Urothelium cell line (cell line): ENCODE measurements around the gene CCP110.
"Not testable (repeated sequence)": the region's sequence is repeated elsewhere in the genome, so short reads cannot be mapped to it uniquely, and the experiment has no call there.

Source experiments
- DNase-seq: peaks from one replicate; pipeline ENCODE4 v3.0.0; 2011; ENCODE audit warnings: low spot score, mixed read lengths
- FAIRE-seq: peaks from 2 replicates; lab custom pipeline; 2011; peaks lifted over from hg19 to GRCh38; lab: Jason Lieb, UNC

Gene CCP110

DNA sequence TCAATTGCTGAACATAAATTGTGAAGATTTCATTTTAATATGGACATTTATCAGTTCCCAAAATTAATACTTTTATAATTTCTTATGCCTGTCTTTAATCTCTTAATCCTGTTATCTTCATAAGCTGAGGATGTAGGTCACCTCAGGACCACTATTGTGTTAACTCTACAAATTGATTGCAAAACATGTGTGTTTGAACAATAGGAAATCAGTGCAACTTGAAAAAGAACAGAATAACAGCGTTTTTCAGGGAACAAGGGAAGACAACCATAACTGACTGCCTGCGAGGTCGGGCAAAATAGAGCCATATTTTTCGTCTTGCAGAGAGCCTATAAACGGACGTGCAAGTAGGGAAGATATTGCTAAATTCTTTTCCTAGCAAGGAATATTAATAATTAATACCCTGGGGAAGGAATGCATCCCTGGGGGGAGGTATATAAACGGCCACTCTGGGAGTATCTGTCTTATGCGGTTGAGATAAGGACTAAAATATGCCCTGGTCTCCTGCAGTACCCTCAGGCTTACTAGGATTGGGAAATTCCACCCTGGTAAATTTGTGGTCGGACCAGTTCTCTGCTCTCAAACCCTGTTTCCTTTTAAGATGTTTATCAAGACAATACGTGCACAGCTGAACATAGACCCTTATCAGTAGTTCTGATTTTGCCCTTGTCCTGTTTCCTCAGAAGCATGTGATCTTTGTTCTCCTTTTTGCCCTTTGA, 19.7 kb downstream of the CCP110 start:
- DNase-seq = not testable (repeated sequence)

DNA sequence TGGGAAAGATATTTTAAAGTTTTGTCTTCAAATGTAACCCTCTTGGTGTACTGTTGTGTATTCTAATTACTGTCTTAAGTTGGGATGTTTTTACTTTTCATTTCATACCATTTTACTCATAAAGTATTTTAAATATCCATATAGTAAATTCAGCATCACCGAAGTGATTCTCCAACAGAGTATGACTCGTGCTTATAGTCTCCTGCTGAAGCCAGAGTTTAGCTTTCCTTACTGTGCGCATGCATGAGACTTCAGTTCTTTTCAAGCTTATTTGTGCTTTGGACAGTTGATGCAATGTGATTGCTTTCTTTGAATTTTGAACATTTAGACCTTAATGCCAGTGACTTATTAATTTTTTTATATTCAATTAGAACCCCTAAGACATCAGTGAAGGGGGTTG, 24.4 kb downstream of the CCP110 start:
- FAIRE-seq (no peak), DNase-seq (no peak)

More for the DNA sequence above, 19.7 kb downstream of the CCP110 start:
- FAIRE-seq = not testable (repeated sequence)

DNA sequence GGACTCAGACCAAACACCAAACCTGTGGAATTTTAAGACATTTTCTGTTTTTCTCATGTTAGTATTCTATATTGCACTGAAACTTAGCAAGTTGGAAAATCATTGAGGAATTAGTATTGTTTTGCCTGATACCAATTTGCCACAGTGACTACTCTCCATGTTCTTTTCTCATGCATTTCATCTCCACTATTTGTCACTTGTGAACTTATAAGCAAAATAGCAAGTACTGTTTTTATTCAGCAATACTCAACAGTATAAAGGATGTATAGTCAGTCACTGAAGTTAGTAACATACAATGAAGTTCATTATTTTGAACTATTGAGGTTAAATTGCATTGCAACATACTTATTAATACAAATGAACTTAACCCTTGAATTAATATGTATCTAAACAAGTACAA, 25.9 kb downstream of the CCP110 start:
- DNase-seq (no peak), FAIRE-seq (no peak)

DNA sequence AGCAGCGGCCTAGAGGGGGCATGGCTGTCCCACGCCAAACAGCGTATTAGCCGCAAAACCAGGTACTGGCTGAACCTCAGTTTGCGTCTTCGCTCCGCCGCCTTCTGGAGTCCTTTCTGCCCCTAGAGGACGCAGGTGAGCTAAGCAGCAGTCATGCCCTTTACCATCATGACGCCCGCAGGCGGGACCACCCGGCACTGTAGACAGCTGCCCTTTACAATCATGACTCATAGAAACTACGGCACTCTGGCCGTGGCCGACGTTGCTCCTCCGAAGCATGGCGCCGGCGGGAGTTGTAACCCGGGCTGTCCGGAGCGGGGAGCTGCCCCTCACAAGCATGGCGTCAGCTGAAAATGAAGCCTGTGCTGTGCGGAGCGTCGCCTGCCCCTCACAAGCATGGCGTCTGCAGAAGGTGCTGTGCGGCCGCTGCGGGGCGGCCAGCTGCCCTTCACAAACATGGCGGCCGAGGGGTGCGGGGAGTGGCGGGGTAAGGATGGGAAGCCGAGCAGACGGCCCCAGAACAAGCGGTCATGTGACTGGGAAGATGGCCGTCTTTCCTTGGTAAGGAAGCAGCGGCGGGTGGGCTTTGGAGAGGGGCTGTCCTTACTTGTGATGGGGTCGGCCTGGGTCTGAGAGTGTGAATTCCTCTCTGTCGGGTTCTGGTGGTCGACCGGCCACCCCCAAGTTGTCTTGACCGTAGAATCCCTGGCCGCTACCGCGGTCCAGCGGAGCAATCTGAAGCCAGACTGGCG, 31.6 kb downstream of the CCP110 start, which contains the start of gene VPS35L:
VPS35L (plus strand) TSS at position 518 of the 752 bp plus-strand sequence; CDS start at position 545, 27 bp downstream.
- FAIRE-seq (no peak), DNase-seq (peak; percentile 96)

DNA sequence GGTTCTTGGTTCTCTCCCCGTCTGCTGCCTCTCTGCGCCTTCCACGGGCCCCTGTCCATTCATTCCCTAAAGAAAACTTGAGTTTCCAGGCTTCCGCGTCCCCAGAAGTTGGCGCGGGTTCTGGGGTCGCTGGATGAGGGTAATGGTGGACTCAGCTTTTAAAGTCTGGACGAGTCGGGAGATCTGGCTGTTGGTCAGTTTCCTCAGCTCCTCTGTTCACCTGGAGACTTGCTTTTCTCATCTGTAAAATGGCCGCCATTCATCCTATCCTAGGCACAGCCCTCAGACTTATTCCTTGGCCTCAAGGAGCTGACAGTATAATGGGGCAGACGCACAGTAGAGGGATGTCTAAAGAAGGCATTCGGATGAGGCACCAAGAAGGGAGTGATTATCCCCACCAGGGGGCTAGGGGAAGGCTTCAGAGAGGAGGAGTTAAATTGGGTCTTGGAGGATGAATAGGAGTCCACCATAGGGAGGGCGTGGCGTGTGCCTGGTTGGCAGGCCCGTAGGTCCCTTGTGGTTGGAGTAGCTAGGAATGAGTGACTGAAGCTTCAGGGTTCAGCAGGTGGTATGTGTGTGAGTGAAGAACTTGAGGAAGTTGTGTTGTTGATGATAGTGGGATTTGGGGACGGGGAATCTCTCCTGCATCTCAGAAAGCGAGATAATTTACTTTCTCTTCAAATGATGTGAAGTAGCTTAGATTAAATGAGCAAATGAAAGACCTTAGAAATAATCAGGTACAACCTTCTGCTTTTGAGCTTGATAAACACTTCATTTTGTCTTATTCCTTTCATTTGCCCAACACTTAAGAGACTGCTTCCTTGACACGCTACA, 32.4 kb downstream of the CCP110 start:
- FAIRE-seq = no peak
- peak; percentile 62 for DNase-seq

DNA sequence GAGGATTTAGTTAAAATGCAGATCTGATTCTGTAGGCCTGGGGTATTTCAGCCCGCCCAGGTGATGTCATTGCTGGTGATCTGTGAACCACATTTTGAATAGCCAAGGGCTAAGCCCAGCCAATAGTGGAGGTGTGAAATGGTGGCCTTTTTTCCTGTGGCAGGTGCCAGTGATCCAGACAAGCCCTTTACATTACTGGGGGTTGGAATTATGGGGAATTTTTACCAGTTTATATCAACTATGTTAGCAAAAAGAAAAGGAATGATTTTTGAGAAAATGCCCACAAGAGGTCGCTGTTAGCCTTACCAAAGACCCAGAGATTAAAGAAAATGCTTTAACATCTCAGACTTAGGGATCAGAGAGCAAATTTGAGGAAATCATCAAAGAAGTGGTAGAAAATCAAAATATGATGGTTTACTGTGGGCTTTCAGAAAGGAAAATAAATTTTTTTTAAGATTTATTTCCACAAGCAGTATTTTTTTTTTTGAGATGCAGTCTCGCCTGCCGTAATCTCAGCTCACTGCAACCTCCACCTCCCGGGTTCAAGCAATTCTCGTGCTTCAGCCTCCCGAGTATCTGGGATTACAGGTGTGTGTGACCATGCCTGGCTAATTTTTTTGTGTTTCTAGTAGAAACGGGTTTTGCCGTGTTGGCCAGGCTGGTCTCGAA, 35.6 kb downstream of the CCP110 start:
- FAIRE-seq = no peak

DNA sequence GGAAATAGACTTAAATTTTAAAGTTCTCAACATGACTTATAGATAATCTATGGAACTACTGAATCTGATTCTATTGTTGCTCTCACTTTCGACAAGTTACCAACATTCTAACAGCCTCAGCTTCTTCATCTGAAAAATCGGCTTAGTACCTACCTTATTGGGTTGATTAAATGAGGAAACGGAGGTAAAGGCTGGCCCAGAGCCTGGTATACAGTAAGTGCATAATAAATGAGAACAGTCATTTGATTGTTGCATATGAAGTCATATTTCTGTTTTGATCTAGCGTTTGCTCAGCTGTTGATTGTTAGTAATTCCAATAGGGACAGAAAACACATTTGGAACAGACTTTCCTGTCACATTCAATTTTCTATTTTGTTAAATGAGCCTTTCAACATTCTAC, 36.3 kb downstream of the CCP110 start:
- FAIRE-seq = no peak
- DNase-seq = no peak

More for the DNA sequence above, 35.6 kb downstream of the CCP110 start:
- DNase-seq = peak; percentile 14

DNA sequence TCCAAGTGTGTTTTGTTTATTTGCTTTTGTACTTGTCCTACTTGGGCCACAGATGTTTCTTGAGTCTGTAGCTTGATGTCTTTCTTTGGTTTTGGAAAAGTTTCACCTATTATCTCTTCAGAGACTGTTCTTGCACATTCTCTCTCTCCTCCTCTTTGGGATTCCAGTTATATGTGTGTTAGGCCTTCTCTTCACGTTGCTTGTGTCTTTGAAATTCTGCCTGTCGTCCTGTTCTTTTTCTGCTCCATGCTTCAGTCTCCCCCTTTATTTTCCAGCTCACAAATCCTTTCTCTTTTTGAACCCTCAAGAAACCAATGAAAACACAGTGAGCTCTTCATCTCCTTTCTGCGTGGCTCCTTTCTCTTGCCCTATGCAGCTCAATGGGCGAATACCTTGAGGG, 39.6 kb downstream of the CCP110 start:
- DNase-seq (no peak), FAIRE-seq (no peak)

DNA sequence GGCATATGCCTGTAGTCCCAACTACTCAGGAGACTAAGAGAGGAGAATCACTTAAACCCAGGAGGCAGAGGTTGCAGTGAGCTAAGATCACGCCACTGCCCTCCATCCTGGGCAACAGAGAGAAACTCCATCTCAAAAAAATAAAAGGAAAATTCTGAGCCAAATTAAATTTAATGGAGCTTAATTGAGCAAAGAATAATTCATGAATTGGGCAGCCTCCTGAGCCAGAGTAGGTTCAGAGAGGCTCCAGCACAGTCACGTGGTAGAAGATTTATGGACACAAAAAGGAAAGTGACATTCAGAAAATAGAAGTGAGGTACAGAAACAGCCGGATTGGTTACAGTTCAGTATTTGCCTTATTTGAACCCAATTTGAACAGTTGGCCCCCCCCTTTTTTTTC, 42.6 kb downstream of the CCP110 start:
- no peak for DNase-seq
- no peak for FAIRE-seq

DNA sequence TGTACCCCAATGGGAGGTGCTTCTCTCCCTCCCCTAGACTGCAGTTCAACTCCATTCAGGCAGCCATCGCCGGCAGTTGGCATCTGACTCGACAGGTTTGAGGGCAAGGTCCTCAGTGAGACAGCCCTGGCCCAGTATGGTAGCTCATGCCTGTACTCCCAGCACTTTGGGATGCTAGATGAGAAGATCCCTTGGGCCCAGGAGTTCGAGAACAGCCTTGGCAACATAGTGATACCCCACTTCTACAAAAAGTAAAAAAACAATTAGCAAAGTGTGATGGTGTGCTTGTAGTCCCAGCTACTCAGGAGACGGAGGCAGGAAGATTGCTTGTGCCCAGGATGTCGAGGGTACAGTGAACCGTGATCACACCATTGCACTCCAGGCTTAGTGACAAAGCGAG, 43.8 kb downstream of the CCP110 start:
- DNase-seq (no peak), FAIRE-seq (no peak)

DNA sequence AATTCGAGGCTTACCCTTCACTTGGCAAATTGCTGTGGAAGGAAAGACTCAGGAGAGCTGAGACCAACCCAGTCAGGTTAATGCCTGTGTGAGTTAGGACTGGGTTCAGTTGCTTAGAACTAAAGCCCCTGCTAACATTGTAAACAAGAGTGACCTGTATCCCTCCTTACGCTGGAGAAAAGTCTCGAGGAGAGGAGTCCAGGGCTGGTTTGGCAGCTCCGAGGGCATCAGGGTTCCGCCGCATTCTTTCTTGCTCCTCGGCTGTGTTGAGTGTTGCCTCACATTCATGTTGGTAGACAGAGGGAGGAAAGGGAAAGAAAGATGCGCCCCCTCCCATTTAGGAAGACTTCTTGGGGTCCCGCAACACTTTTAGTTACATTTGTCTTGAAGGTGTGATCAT, 50.3 kb downstream of the CCP110 start:
- FAIRE-seq (no peak), DNase-seq (no peak)

DNA sequence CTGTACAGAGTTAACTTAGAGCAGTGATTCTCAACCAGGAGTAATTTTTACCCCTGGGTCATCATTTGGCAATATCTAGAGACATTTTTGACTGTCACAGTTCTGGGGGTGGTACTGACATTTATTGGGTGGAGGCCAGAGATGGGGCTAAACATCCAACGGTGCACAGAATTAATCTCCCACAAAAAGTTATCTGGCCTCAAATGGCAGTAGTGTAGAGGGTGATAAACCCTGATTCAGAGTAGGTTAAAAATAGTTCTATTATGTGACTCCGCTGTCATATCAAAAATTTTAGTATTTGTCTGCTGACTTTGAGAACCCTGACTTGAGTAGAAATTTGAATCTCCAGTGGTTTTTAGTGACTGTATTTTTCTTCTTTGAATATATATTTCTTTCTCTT, 50.9 kb downstream of the CCP110 start:
- DNase-seq (no peak), FAIRE-seq (no peak)

DNA sequence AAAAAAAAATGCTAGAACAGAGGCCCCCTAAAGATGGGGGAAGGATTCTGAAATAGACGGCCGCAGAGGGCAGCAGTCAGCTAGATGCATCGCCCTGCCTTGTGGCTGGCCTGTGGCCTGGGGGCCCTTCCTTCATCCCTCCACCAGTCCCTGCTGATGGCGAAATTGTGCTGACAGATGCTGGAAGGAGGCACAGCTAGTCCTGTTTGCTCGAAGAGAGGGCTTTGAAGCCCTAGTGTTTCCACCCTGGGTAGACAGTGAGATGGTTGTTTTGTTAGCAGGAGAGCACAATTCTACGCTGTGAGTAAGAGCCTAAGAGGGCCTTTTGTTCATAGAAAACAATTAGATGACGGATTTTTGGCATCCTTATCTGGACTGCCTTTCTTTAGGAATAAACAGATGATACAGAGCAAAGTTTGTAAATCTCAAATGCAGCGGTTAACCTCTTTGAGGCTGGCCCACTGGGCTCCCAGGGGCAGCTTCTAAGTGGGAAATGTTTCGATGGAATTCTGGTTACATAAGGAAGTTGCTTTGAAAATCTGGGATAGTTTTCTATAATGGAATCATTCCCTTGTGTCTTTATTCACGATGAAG, 54.7 kb downstream of the CCP110 start:
- FAIRE-seq = no peak
- DNase-seq = no peak

DNA sequence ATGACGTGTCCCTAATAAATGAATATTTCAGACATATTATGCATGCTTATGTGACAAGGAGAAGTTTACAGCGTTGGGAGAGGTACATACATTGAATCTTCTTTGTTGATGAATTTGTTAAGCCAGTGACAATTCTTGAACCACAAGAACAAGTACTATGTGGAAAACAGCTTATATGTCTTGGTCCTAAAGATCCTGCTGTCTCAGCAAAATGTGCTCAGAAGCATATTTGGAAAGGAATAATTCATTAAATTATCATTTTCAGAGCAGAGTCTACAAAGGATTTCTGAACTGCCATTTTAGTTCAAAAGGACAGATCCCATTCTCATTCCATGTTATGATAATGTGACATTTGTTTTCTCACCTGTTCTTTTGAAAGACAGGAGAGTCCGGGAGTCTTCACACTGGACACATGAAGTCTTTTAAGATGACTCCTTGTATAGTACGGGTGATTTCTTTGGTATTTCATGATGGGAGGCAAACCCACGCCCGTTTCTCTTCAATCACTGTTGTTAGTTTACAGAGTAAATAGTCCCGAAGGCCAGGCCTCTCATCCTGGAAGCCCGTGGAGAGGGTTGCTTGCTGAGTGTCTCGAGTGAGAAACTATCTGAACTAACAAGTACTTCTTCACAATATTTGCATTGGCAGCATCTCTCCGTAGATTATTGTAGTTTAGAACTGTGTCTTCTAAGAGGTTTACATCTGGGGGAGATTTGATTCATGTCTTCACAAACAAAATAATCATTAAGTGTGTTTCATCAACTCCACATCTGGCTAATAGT, 58.5 kb downstream of the CCP110 start:
- no peak for FAIRE-seq
- no peak for DNase-seq

DNA sequence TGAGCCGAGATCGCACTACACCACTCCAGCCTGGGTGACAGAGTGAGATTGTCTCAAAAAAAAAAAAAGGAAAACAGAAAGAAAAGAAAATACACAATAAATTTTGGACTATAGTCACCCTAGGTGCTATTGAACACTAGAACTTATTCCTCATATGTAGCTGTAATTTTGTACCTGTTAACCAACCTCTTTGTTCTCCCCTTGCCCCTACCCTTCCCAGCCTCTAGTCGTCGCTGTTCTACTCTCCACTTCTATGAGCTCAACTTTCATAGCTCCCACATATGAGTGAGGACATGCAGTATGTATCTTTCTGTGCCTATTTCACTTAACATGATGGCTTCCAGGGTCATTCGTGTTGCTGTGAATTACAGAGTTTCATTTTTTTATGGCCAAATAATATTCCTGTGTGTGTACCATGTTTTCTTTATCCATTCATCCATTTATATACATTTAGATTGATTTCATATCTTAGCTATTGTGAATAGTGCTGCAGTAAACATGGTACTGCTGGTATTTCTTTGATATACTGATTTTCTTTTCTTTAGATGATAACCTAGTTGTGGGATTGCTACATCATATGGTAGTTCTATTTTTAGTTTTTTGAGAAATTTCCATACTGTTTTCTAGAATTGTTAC, 60.0 kb downstream of the CCP110 start:
- FAIRE-seq (no peak), DNase-seq (peak; percentile 26)

DNA sequence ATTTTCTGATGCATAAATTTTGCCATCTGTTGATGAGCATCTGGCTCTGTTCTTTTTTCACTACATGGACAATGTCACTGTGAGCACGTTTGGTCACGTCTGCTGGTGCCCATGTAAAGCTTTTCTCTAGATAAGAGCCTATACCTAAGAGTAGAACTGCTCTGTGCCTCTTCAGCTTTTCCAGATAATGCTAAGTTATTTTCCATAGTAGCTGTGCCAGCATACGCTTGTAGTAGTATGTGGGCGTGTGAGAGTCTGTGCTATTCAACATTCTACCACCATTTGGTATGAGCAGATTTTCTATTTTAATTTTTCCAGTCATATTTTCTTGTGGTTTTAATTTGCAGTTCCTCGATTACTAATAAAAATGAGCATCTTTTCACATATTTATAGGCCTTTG, 64.9 kb downstream of the CCP110 start:
- FAIRE-seq (no peak), DNase-seq (no peak)

DNA sequence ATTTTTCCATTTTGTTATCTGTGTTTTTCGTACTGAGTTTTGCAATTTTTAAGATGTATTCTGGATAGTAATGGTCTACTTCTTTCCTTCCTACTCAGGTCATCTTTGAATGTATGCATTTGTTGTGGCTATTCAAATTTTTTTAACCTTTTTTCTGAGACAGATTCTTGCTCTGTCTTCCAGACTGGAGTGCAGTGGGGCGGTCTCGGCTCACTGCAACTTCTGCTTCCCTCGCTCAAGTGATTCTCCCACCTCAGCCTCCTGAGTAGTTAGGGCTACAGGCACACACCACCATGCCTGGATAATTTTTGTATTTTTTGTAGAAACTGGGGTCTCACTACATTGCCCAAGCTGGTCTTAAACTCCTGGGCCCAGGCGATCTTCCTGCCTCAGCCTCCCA, 65.4 kb downstream of the CCP110 start:
- DNase-seq (no peak), FAIRE-seq (no peak)

DNA sequence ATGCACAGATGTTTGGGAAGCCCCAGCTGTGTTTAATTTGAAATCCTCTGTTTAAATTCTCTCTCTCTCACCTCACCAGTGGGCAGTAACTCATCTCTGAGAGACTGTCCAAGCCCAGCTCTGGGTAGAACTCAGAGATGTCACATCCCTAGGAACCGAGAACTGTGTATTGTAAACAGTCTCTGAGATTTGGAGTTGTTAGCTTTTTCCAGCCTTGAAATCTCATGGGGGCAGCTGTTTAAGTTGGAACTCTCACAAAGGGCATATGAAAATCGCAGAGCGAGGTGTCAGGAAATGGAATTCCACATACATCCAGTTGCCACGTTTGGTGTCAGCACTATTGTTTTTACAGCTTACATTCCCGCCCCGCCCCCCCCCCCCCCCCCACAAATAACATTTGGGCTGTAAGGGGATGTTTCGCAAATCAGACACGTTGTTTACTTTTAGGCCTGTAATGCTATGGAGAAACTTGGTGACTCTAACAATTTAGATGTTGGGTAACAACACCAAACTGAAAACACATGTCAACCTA, 66.1 kb downstream of the CCP110 start:
- DNase-seq (no peak), FAIRE-seq (no peak)
